Kidney (tissue), 22 donors: Measurements from ENCODE around the gene APOBEC3A. TPM values are rescaled to one million over a fixed set of nuclear protein-coding genes. Genes with fewer than 3 reads are reported as not detected.
A peak's percentile ranks its signal among the peaks of the same experiment; 100 is the strongest.

ENCODE experiments used
- DNase-seq, 5 donors: peaks; one replicate each; pipeline ENCODE4 v3.0.0-alpha.2; 2013 to 2020
- FAIRE-seq: peaks from 2 replicates; lab custom pipeline; 2012; peaks lifted over from hg19 to GRCh38; lab: Jason Lieb, UNC
- H3K27ac ChIP-seq, 2 donors: one replicate each; pipeline ENCODE4 v1.7.0; 2013; ENCODE audit warnings: low read depth in 2 of 2, low read length in 2 of 2, inconsistent platforms in 1 of 2
- H3K27me3 ChIP-seq: one replicate; pipeline ENCODE4 v1.7.1; 2013; ENCODE audit warnings: low read length, inconsistent platforms; ENCODE audit not compliant: control insufficient read depth, insufficient read depth
- H3K36me3 ChIP-seq, 3 donors: one replicate each; pipeline versions ENCODE4 v1.7.0 to v1.7.1; 2013; ENCODE audit warnings: low read length in 3 of 3, control low read depth in 1 of 3, inconsistent platforms in 1 of 3; ENCODE audit not compliant: insufficient read depth in 3 of 3, control insufficient read depth in 2 of 3
- H3K4me1 ChIP-seq, 3 donors: one replicate each; pipeline versions ENCODE4 v1.7.0 to v1.7.1; 2013; ENCODE audit warnings: low read length in 3 of 3, inconsistent platforms in 1 of 3, low read depth in 1 of 3; ENCODE audit not compliant: control insufficient read depth in 2 of 3, insufficient read depth in 2 of 3
- H3K4me3 ChIP-seq, 3 donors: one replicate each; pipeline versions ENCODE4 v1.7.0 to v1.8.1; 2013; ENCODE audit warnings: low read length in 3 of 3, control low read depth in 1 of 3, inconsistent platforms in 1 of 3
- H3K9ac ChIP-seq, 3 donors: one replicate each; pipeline versions ENCODE4 v1.7.0 to v1.7.1; 2013; ENCODE audit warnings: low read length in 3 of 3, control low read depth in 1 of 3, inconsistent platforms in 1 of 3
- H3K9me3 ChIP-seq, 3 donors: one replicate each; pipeline versions ENCODE4 v1.7.0 to v1.7.1; 2013; ENCODE audit warnings: low read length in 3 of 3, control low read depth in 1 of 3, inconsistent platforms in 1 of 3; ENCODE audit not compliant: control insufficient read depth in 2 of 3, insufficient read depth in 1 of 3
- CTCF ChIP-seq: IDR thresholded peaks from 3 replicates; pipeline ENCODE4 v1.5.1; 2012; ENCODE audit warnings: mild to moderate bottlenecking, moderate library complexity, borderline replicate concordance; ENCODE audit not compliant: insufficient read depth; ENCODE audit errors: extremely low read depth
- intact Hi-C: fragments of 100-400 bp; cut with DNase I; formaldehyde crosslinking; loops from one replicate; pipeline ENCODE4 v1.11.1; 2022
- long read RNA-seq, 10 donors: library from polyadenylated mRNA in 1 of 10; unstranded in 1 of 10; transcript quantifications; one replicate each; pipeline ENCODE4 v2.0.0 and lab custom pipeline, GENCODE V29; 2021 to 2026
- polyA plus RNA-seq: library from polyadenylated mRNA; stranded (reverse); fragments of 350-450 nt; fragmentation: Illumina TruSeq; extraction: RNeasy Lipid Tissue Mini Kit (QIAGEN cat#74804); gene quantifications from one replicate; pipeline ENCODE4 v1.2.3, GENCODE V29; 2014; ENCODE audit warnings: low read depth, low replicate concordance; ENCODE audit not compliant: insufficient read depth
- total RNA-seq: library from RNA; stranded (reverse); fragmentation: NEBNext Ultra II Directional; extraction: Animal tissue kit (Norgen Biotek cat#: 25700); gene quantifications from one replicate; pipeline ENCODE4 v1.2.1, GENCODE V29; 2021
- donor health status: control.
- donor health status: control.
- donor health status: control.
- donor health status: control.
- donor health status: control.
- donor health status: DM: yes; HTN: yes; CAD: no.
- donor health status: Normal renal cell carcinoma (clear cell type).

The APOBEC3A gene
- total RNA-seq (1.2 TPM), polyA plus RNA-seq (not detected)
- long read RNA-seq, donor 1 = 0 reads
- long read RNA-seq, donor 2 = 0 reads
- long read RNA-seq, donor 3 = 0 reads
- long read RNA-seq, donor 4 = 0 reads
- long read RNA-seq, donor 5 = 0 reads
- long read RNA-seq, donor 6 = 0 reads
- long read RNA-seq, donor 7 = 0 reads
- long read RNA-seq, donor 8 = 0 reads
- long read RNA-seq, donor 9 = 0 reads
- long read RNA-seq, donor 10 = 0 reads

GRCh38 chr22:38957046-38957770 is at the start of gene APOBEC3A:
Gene APOBEC3A, plus strand, starts transcription at chr22:38957609. Its CDS starts 83 bp downstream, at chr22:38957692.
- FAIRE-seq (no peak), DNase-seq (peak in 1 of 5 donors; percentile 77)
- Histone ChIP-seq H3K9me3 (no peaks in the 10 kb centered on the region), H3K4me1 (no peaks in the 10 kb centered on the region), H3K36me3 (no peaks in the 10 kb centered on the region), H3K9ac (no peak within 1 kb of the TSS), H3K27ac (no peak within 1 kb of the TSS), H3K4me3 (no peak within 1 kb of the TSS), H3K27me3 (no peaks in the 10 kb centered on the region)
- intact Hi-C loops = no loop called here
- no peak for TF ChIP-seq CTCF

- DNase-seq (no peak), FAIRE-seq (no peak)
- TF ChIP-seq CTCF = no peak
- H3K27ac ChIP-seq = no peak overlapping the region
- H3K4me3 ChIP-seq = no peak overlapping the region
- H3K36me3 ChIP-seq = no peaks in the 10 kb centered on the region
- H3K4me1 ChIP-seq = no peaks in the 10 kb centered on the region
- no peaks in the 10 kb centered on the region for H3K27me3 ChIP-seq
- intact Hi-C loops = no loop called here
- H3K9ac ChIP-seq = no peak overlapping the region
- no peaks in the 10 kb centered on the region for H3K9me3 ChIP-seq
Observed at GRCh38 chr22:38907767-38908166, 49.6 kb upstream of the APOBEC3A start.

GRCh38 chr22:38911434-38911833 is 46.0 kb upstream of the APOBEC3A start:
- FAIRE-seq (no peak), DNase-seq (peak in 1 of 5 donors; percentile 44)
- H3K4me1 ChIP-seq = no peaks in the 10 kb centered on the region
- no peaks in the 10 kb centered on the region for H3K27me3 ChIP-seq
- no peaks in the 10 kb centered on the region for H3K9me3 ChIP-seq
- no peak for TF ChIP-seq CTCF
- no peak overlapping the region for H3K4me3 ChIP-seq
- H3K36me3 ChIP-seq = no peaks in the 10 kb centered on the region
- H3K27ac ChIP-seq = no peak overlapping the region
- H3K9ac ChIP-seq = no peak overlapping the region
- intact Hi-C loops = no loop called here
